BE2C (cell line): ENCODE data around the gene CDH11.

Experiments
- DNase-seq: peaks from one replicate; pipeline ENCODE4 v3.0.0-alpha.2; 2020
- H3K27me3 ChIP-seq: fragments of 250-450 bp; sonication (Bioruptor Pico); 2 replicates; pipeline ENCODE4 v1.5.1; 2020; ENCODE audit warnings: mild to moderate bottlenecking
- H3K36me3 ChIP-seq: fragments of 250-450 bp; sonication (Bioruptor Pico); 2 replicates; pipeline ENCODE4 v1.5.1; 2020; ENCODE audit warnings: mild to moderate bottlenecking
- H3K4me1 ChIP-seq: fragments of 250-450 bp; sonication (Bioruptor Pico); 2 replicates; pipeline ENCODE4 v1.5.1; 2020
- H3K4me3 ChIP-seq: 2 replicates; pipeline ENCODE4 v1.5.1; 2011; ENCODE audit warnings: low read depth, low read length
- H3K9me3 ChIP-seq: fragments of 250-450 bp; sonication (Bioruptor Pico); 2 replicates; pipeline ENCODE4 v1.5.1; 2020
- TF ChIP-seq, protein P1 (sequence below): IDR thresholded peaks from 2 replicates; pipeline ENCODE4 v1.5.1; 2012; ENCODE audit warnings: mild to moderate bottlenecking, low read depth, low read length

Gene CDH11

GRCh38 chr16:65044026-65044425, 77.8 kb downstream of the CDH11 start:
- Histone ChIP-seq H3K27me3 (no peaks in the 10 kb centered on the region), H3K4me1 (no peaks in the 10 kb centered on the region), H3K4me3 (no peak overlapping the region), H3K9me3 (no peaks in the 10 kb centered on the region), H3K36me3 (no peaks in the 10 kb centered on the region)
- TF ChIP-seq, protein P1, sequence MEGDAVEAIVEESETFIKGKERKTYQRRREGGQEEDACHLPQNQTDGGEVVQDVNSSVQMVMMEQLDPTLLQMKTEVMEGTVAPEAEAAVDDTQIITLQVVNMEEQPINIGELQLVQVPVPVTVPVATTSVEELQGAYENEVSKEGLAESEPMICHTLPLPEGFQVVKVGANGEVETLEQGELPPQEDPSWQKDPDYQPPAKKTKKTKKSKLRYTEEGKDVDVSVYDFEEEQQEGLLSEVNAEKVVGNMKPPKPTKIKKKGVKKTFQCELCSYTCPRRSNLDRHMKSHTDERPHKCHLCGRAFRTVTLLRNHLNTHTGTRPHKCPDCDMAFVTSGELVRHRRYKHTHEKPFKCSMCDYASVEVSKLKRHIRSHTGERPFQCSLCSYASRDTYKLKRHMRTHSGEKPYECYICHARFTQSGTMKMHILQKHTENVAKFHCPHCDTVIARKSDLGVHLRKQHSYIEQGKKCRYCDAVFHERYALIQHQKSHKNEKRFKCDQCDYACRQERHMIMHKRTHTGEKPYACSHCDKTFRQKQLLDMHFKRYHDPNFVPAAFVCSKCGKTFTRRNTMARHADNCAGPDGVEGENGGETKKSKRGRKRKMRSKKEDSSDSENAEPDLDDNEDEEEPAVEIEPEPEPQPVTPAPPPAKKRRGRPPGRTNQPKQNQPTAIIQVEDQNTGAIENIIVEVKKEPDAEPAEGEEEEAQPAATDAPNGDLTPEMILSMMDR = no peak
- DNase-seq = no peak

DNA sequence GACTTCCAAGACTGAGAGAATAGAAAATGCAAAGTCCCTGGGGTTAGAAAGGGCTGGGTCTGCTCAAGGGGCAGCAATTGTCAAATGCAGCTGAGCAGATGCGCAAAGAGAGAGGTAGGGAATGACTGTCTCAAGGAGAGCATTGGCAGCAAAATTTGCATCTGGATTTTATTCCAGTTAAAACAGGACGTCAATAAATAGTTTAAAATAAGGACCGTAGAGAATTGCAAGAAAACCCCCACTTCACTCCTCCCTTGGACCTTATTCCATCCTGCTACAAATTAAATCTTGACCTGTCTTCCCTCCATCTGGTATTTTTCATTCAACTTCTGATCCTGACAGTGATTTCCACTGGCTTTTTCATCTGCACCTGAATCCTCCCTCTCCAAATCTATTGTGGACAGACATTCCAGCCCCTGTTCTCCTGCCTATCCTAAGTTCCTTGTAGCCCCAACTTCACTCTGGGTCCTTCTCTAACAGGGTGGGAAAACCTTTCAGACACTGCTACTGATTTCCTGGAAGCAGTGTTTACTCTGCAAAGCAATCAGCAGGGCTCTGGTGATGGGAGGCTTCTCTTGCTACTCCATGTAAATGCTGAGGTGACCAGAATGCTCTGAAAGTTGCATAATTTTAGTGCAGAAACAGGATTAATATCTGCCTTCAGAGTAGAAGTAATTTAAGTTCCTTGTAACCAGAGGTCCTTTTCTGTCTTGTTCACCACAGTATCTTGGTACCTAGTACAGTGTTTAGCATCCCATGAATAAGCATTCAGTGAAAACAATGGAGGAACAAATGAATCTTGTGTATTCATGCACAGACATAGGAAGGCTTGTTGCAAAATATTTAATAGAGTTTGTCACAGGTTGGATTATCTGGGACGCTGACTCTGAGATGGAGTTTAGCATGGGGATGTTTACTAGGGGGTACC, 79.2 kb downstream of the CDH11 start:
- Histone ChIP-seq H3K4me1 (no peaks in the 10 kb centered on the region), H3K36me3 (no peaks in the 10 kb centered on the region), H3K27me3 (no peaks in the 10 kb centered on the region), H3K4me3 (no peak overlapping the region), H3K9me3 (no peaks in the 10 kb centered on the region)
- TF ChIP-seq, protein P1 = no peak
- no peak for DNase-seq

- TF ChIP-seq, protein P1 = no peak
- no peaks in the 10 kb centered on the region for H3K36me3 ChIP-seq
- no peaks in the 10 kb centered on the region for H3K9me3 ChIP-seq
Measured at GRCh38 chr16:65041667-65042066, 80.2 kb downstream of the CDH11 start.

GRCh38 chr16:65038100-65038499, 83.8 kb downstream of the CDH11 start:
- DNase-seq = no peak
- TF ChIP-seq, protein P1 = no peak
- Histone ChIP-seq H3K4me3 (no peak overlapping the region), H3K9me3 (no peaks in the 10 kb centered on the region), H3K27me3 (no peaks in the 10 kb centered on the region), H3K4me1 (no peaks in the 10 kb centered on the region), H3K36me3 (no peaks in the 10 kb centered on the region)

More at GRCh38 chr16:65041667-65042066, 80.2 kb downstream of the CDH11 start:
- Histone ChIP-seq H3K4me3 (no peak overlapping the region), H3K4me1 (no peaks in the 10 kb centered on the region), H3K27me3 (no peaks in the 10 kb centered on the region)
- no peak for DNase-seq

DNA sequence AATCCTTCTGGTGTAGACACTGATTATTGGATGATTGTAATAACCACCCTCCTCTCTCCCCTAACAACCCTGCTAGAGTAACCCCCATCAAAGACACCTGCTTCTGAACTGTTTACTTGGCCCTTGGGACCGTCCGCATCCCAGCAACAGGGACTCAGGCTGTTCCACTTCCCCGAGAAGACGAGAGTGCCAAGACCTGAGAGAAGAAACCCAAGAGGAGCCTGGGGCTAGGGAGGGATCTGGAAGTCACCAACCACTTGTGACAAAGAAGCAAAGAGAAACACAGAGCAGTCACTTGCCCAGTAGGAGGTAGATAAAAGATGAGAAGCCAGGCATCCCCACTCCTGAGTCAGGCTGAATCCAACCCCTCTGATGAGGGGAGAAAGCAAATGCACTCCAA, 84.3 kb downstream of the CDH11 start:
- H3K9me3 ChIP-seq = no peaks in the 10 kb centered on the region
- TF ChIP-seq, protein P1 = no peak
- H3K27me3 ChIP-seq = no peaks in the 10 kb centered on the region
- H3K36me3 ChIP-seq = no peaks in the 10 kb centered on the region
- DNase-seq = no peak
- H3K4me3 ChIP-seq = no peak overlapping the region
- no peaks in the 10 kb centered on the region for H3K4me1 ChIP-seq

GRCh38 chr16:65034915-65035314, 86.9 kb downstream of the CDH11 start:
- TF ChIP-seq, protein P1 = no peak
- DNase-seq = no peak
- H3K36me3 ChIP-seq = no peaks in the 10 kb centered on the region
- H3K4me3 ChIP-seq = no peak overlapping the region
- H3K4me1 ChIP-seq = no peaks in the 10 kb centered on the region
- H3K9me3 ChIP-seq = no peaks in the 10 kb centered on the region
- H3K27me3 ChIP-seq = no peaks in the 10 kb centered on the region
